Activated naive CD4-positive, alpha-beta T cell treated with anti-CD3 and anti-CD28 coated beads for 36 hours (primary cell): ENCODE results near the gene TIMM44. TPM values are rescaled to one million over a fixed set of nuclear protein-coding genes. Genes with fewer than 3 reads are reported as not detected.

Source experiments
- CTCF ChIA-PET: fragments of 350-600 bp; sonication (Branson Sonifier 250); formaldehyde crosslinking; loops from one replicate; lab custom pipeline; 2021; ENCODE audit warnings: antibody characterized with exemption; lab: Charles Lee
- DNase-seq: peaks from one replicate; pipeline ENCODE4 v3.0.0-alpha.2; 2020
- H3K27ac Mint-ChIP-seq: one replicate; pipeline ENCODE4 v1.8.0; 2021; ENCODE audit warnings: mild to moderate bottlenecking, mixed read lengths
- H3K27me3 Mint-ChIP-seq: one replicate; pipeline ENCODE4 v1.8.0; 2021; ENCODE audit warnings: low read depth, mixed read lengths
- H3K36me3 Mint-ChIP-seq: one replicate; pipeline ENCODE4 v1.8.0; 2021; ENCODE audit warnings: low read depth, mixed read lengths
- H3K4me1 Mint-ChIP-seq: one replicate; pipeline ENCODE4 v1.8.0; 2021; ENCODE audit warnings: low read depth, mixed read lengths
- H3K4me3 Mint-ChIP-seq: one replicate; pipeline ENCODE4 v1.8.0; 2021; ENCODE audit warnings: mild to moderate bottlenecking, moderate library complexity, mixed read lengths
- H3K9me3 Mint-ChIP-seq: one replicate; pipeline ENCODE4 v1.8.0; 2021; ENCODE audit warnings: mixed read lengths
- intact Hi-C: fragments of 100-400 bp; cut with micrococcal nuclease; formaldehyde crosslinking; loops from one replicate; pipeline ENCODE4 v1.15.1; 2023
- total RNA-seq, 2 experiments: library from RNA; stranded (reverse); gene quantifications; one replicate each; pipeline ENCODE4 v1.2.3, GENCODE V29; 2021

Gene TIMM44
- total RNA-seq, 2 experiments from 2014 or later, result 88.8 to 88.9 TPM

- CTCF ChIA-PET, result no interaction called here
- H3K27me3 Mint-ChIP-seq, result no peaks in the 10 kb centered on the region
Observed at GRCh38 chr19:7982103-7982502, 38.6 kb upstream of the TIMM44 start.

GRCh38 chr19:7981661-7982060, 38.2 kb upstream of the TIMM44 start:
- Mint-ChIP-seq H3K9me3 (no peaks in the 10 kb centered on the region), H3K27me3 (no peaks in the 10 kb centered on the region), H3K36me3 (peaks cover 3% of the 10 kb centered on the region), H3K4me3 (no peak overlapping the region), H3K27ac (no peak overlapping the region), H3K4me1 (no peaks in the 10 kb centered on the region)
- DNase-seq, result no peak
- intact Hi-C loops, result no loop called here
- CTCF ChIA-PET, result no interaction called here

More at GRCh38 chr19:7982103-7982502, 38.6 kb upstream of the TIMM44 start:
- H3K4me1 Mint-ChIP-seq, result no peaks in the 10 kb centered on the region
- no peaks in the 10 kb centered on the region for H3K9me3 Mint-ChIP-seq
- DNase-seq, result no peak
- intact Hi-C loops, result no loop called here
- no peak overlapping the region for H3K4me3 Mint-ChIP-seq
- peaks cover 3% of the 10 kb centered on the region for H3K36me3 Mint-ChIP-seq
- no peak overlapping the region for H3K27ac Mint-ChIP-seq

GRCh38 chr19:7981199-7981598, 37.7 kb upstream of the TIMM44 start:
- peaks cover 2% of the 10 kb centered on the region for H3K36me3 Mint-ChIP-seq
- H3K27me3 Mint-ChIP-seq, result no peaks in the 10 kb centered on the region
- no peaks in the 10 kb centered on the region for H3K9me3 Mint-ChIP-seq
- CTCF ChIA-PET, result no interaction called here
- intact Hi-C loops, result no loop called here
- DNase-seq, result no peak
- no peaks in the 10 kb centered on the region for H3K4me1 Mint-ChIP-seq
- H3K27ac Mint-ChIP-seq, result no peak overlapping the region
- H3K4me3 Mint-ChIP-seq, result no peak overlapping the region

GRCh38 chr19:7980635-7981121, 37.2 kb upstream of the TIMM44 start:
- H3K36me3 Mint-ChIP-seq, result peaks cover 2% of the 10 kb centered on the region
- H3K27ac Mint-ChIP-seq, result no peak overlapping the region
- no peaks in the 10 kb centered on the region for H3K27me3 Mint-ChIP-seq
- H3K4me1 Mint-ChIP-seq, result no peaks in the 10 kb centered on the region
- H3K9me3 Mint-ChIP-seq, result no peaks in the 10 kb centered on the region
- CTCF ChIA-PET, result no interaction called here
- intact Hi-C loops, result no loop called here
- H3K4me3 Mint-ChIP-seq, result no peak overlapping the region
- DNase-seq, result no peak

GRCh38 chr19:7980168-7980567, 36.7 kb upstream of the TIMM44 start:
- no peak for DNase-seq
- intact Hi-C loops, result no loop called here
- peaks cover 2% of the 10 kb centered on the region for H3K36me3 Mint-ChIP-seq
- H3K9me3 Mint-ChIP-seq, result no peaks in the 10 kb centered on the region
- CTCF ChIA-PET, result no interaction called here
- H3K27ac Mint-ChIP-seq, result no peak overlapping the region
- H3K4me1 Mint-ChIP-seq, result no peaks in the 10 kb centered on the region
- H3K4me3 Mint-ChIP-seq, result no peak overlapping the region
- no peaks in the 10 kb centered on the region for H3K27me3 Mint-ChIP-seq

- Mint-ChIP-seq H3K27ac (no peak overlapping the region), H3K36me3 (peaks cover 2% of the 10 kb centered on the region), H3K9me3 (no peaks in the 10 kb centered on the region), H3K4me3 (no peak overlapping the region), H3K4me1 (no peaks in the 10 kb centered on the region), H3K27me3 (no peaks in the 10 kb centered on the region)
- no peak for DNase-seq
- intact Hi-C loops, result loop anchor here (10.0 kb wide), 1 partner anchor 175 kb away; no protein-coding TSS in a partner anchor
- CTCF ChIA-PET, result no interaction called here
Observed at GRCh38 chr19:7979559-7979958, 36.1 kb upstream of the TIMM44 start.

- intact Hi-C loops, result loop anchor here (10.0 kb wide), 1 partner anchor 176 kb away; no protein-coding TSS in a partner anchor
- Mint-ChIP-seq H3K36me3 (peaks cover 3% of the 10 kb centered on the region), H3K4me1 (no peaks in the 10 kb centered on the region), H3K9me3 (no peaks in the 10 kb centered on the region), H3K4me3 (no peak overlapping the region), H3K27me3 (no peaks in the 10 kb centered on the region), H3K27ac (no peak overlapping the region)
- CTCF ChIA-PET, result no interaction called here
- no peak for DNase-seq
Observed at GRCh38 chr19:7979011-7979410, 35.5 kb upstream of the TIMM44 start.

- Mint-ChIP-seq H3K36me3 (peaks cover 8% of the 10 kb centered on the region), H3K27ac (no peak overlapping the region), H3K27me3 (no peaks in the 10 kb centered on the region)
Observed at GRCh38 chr19:7978179-7978825, 34.8 kb upstream of the TIMM44 start.

GRCh38 chr19:7977723-7978040, 34.2 kb upstream of the TIMM44 start:
- Mint-ChIP-seq H3K27me3 (no peaks in the 10 kb centered on the region), H3K36me3 (peaks cover 8% of the 10 kb centered on the region), H3K27ac (no peak overlapping the region), H3K4me3 (no peak overlapping the region), H3K9me3 (no peaks in the 10 kb centered on the region), H3K4me1 (no peaks in the 10 kb centered on the region)
- intact Hi-C loops, result loop anchor here (10.0 kb wide), 1 partner anchor 177 kb away; no protein-coding TSS in a partner anchor
- DNase-seq, result no peak
- CTCF ChIA-PET, result no interaction called here

More at GRCh38 chr19:7978179-7978825, 34.8 kb upstream of the TIMM44 start:
- CTCF ChIA-PET, result no interaction called here
- H3K4me3 Mint-ChIP-seq, result no peak overlapping the region
- intact Hi-C loops, result loop anchor here (10.0 kb wide), 1 partner anchor 176 kb away; no protein-coding TSS in a partner anchor
- no peaks in the 10 kb centered on the region for H3K4me1 Mint-ChIP-seq
- DNase-seq, result no peak
- H3K9me3 Mint-ChIP-seq, result no peaks in the 10 kb centered on the region

GRCh38 chr19:7977021-7977722, 33.7 kb upstream of the TIMM44 start:
- peaks cover 8% of the 10 kb centered on the region for H3K36me3 Mint-ChIP-seq
- H3K9me3 Mint-ChIP-seq, result no peaks in the 10 kb centered on the region
- intact Hi-C loops, result loop anchor here (10.0 kb wide), 1 partner anchor 178 kb away; no protein-coding TSS in a partner anchor
- no peak overlapping the region for H3K27ac Mint-ChIP-seq
- CTCF ChIA-PET, result interaction anchor here (0.6 kb wide), 1 partner anchor 34 kb away, joined by 4 read pairs; no protein-coding TSS in a partner anchor
- H3K27me3 Mint-ChIP-seq, result no peaks in the 10 kb centered on the region
- no peak for DNase-seq
- no peaks in the 10 kb centered on the region for H3K4me1 Mint-ChIP-seq
- no peak overlapping the region for H3K4me3 Mint-ChIP-seq

- intact Hi-C loops, result loop anchor here (10.0 kb wide), 1 partner anchor 178 kb away; no protein-coding TSS in a partner anchor
- Mint-ChIP-seq H3K27ac (no peak overlapping the region), H3K27me3 (no peaks in the 10 kb centered on the region), H3K36me3 (peaks cover 8% of the 10 kb centered on the region), H3K4me1 (no peaks in the 10 kb centered on the region), H3K9me3 (no peaks in the 10 kb centered on the region), H3K4me3 (no peak overlapping the region)
- no peak for DNase-seq
- CTCF ChIA-PET, result interaction anchor here (0.6 kb wide), 1 partner anchor 33 kb away, joined by 4 read pairs; no protein-coding TSS in a partner anchor
Observed at GRCh38 chr19:7976461-7976860, 33.0 kb upstream of the TIMM44 start.

GRCh38 chr19:7975037-7975436, 31.6 kb upstream of the TIMM44 start:
- no peak overlapping the region for H3K4me3 Mint-ChIP-seq
- CTCF ChIA-PET, result interaction anchor here (1.3 kb wide), 1 partner anchor 31 kb away, joined by 5 read pairs; no protein-coding TSS in a partner anchor
- peaks cover 8% of the 10 kb centered on the region for H3K36me3 Mint-ChIP-seq
- no peak for DNase-seq
- H3K4me1 Mint-ChIP-seq, result no peaks in the 10 kb centered on the region
- no peak overlapping the region for H3K27ac Mint-ChIP-seq
- H3K9me3 Mint-ChIP-seq, result no peaks in the 10 kb centered on the region
- H3K27me3 Mint-ChIP-seq, result no peaks in the 10 kb centered on the region
- intact Hi-C loops, result loop anchor here (10.0 kb wide), 1 partner anchor 180 kb away; no protein-coding TSS in a partner anchor
